Right lobe of liver (tissue), 4 donors: ENCODE results near the gene CALML5.

Experiments used
- CTCF ChIP-seq, 4 donors: fragments of 200-600 bp in 3 of 4; fragments of 450-650 bp in 1 of 4; IDR thresholded peaks; one replicate each; pipeline versions ENCODE4 v1.5.1 to v1.8.0; 2016 to 2022; ENCODE audit warnings: antibody characterized with exemption in 4 of 4, mild to moderate bottlenecking in 2 of 4
- POLR2A ChIP-seq: fragments of 450-650 bp; IDR thresholded peaks from one replicate; pipeline ENCODE4 v1.6.1; 2017; ENCODE audit warnings: antibody characterized with exemption, mild to moderate bottlenecking
- donor health status: DM: no; HTN: no; CAD: no.
- donor health status: DM: no; HTN: no; CAD: no.
- donor health status: DM: no; HTN: yes; CAD: no.

- no peak for TF ChIP-seq CTCF (IDR thresholded peaks at IDR 0.05)
- no peak for TF ChIP-seq POLR2A
Observed at GRCh38 chr10:5458425-5458824, 40.9 kb downstream of the CALML5 start.
